HUES6 (cell line): ENCODE results near the gene ST6GALNAC4.

Experiments used
- H3K27ac ChIP-seq: 2 replicates; pipeline ENCODE4 v1.7.0; 2013; ENCODE audit warnings: low read depth, mild to moderate bottlenecking, low read length, inconsistent platforms
- H3K27me3 ChIP-seq: 2 replicates; pipeline ENCODE4 v1.6.1; 2013; ENCODE audit warnings: low read length; ENCODE audit not compliant: control insufficient read depth, insufficient read depth
- H3K36me3 ChIP-seq: 2 replicates; pipeline ENCODE4 v1.6.1; 2013; ENCODE audit warnings: low read length; ENCODE audit not compliant: control insufficient read depth, insufficient read depth
- H3K4me1 ChIP-seq: 2 replicates; pipeline ENCODE4 v1.6.1; 2013; ENCODE audit warnings: low read length; ENCODE audit not compliant: control insufficient read depth, insufficient read depth
- H3K4me3 ChIP-seq: 2 replicates; pipeline ENCODE4 v1.5.1; 2013; ENCODE audit warnings: low read depth, low read length
- H3K9ac ChIP-seq: one replicate; pipeline ENCODE4 v1.6.1; 2013; ENCODE audit warnings: mild to moderate bottlenecking, low read length
- H3K9me3 ChIP-seq: 2 replicates; pipeline ENCODE4 v1.6.1; 2013; ENCODE audit warnings: low read depth, low read length; ENCODE audit not compliant: control insufficient read depth, insufficient read depth

Gene ST6GALNAC4

GRCh38 chr9:127916720-127917581, at the start of gene ST6GALNAC4:
Gene ST6GALNAC4, minus strand, starts transcription at chr9:127917041. Its CDS starts 622 bp downstream, at chr9:127916419.
- Histone ChIP-seq H3K9me3 (no peaks in the 10 kb centered on the region), H3K9ac (peak within 1 kb of the TSS; percentile 40), H3K36me3 (peaks cover 8% of the 10 kb centered on the region), H3K27me3 (peaks cover 17% of the 10 kb centered on the region), H3K4me1 (peaks cover 19% of the 10 kb centered on the region), H3K27ac (no peak within 1 kb of the TSS), H3K4me3 (peak within 1 kb of the TSS; percentile 77)

GRCh38 chr9:127965953-127966352, 49.1 kb upstream of the ST6GALNAC4 start:
- peaks cover 64% of the 10 kb centered on the region for H3K4me1 ChIP-seq
- H3K27me3 ChIP-seq, result no peaks in the 10 kb centered on the region
- H3K4me3 ChIP-seq, result no peak overlapping the region
- H3K27ac ChIP-seq, result peak overlapping the region; percentile 64
- no peaks in the 10 kb centered on the region for H3K9me3 ChIP-seq
- H3K36me3 ChIP-seq, result no peaks in the 10 kb centered on the region
- H3K9ac ChIP-seq, result peak overlapping the region; percentile 47

GRCh38 chr9:127963359-127964064, 46.7 kb upstream of the ST6GALNAC4 start:
- H3K27me3 ChIP-seq, result no peaks in the 10 kb centered on the region
- no peak overlapping the region for H3K27ac ChIP-seq
- H3K9me3 ChIP-seq, result no peaks in the 10 kb centered on the region
- no peak overlapping the region for H3K9ac ChIP-seq
- H3K4me1 ChIP-seq, result peaks cover 57% of the 10 kb centered on the region
- H3K4me3 ChIP-seq, result no peak overlapping the region
- no peaks in the 10 kb centered on the region for H3K36me3 ChIP-seq

GRCh38 chr9:127963041-127963358, 46.2 kb upstream of the ST6GALNAC4 start:
- Histone ChIP-seq H3K36me3 (no peaks in the 10 kb centered on the region), H3K4me1 (peaks cover 51% of the 10 kb centered on the region), H3K27ac (no peak overlapping the region), H3K4me3 (no peak overlapping the region), H3K9me3 (no peaks in the 10 kb centered on the region), H3K9ac (no peak overlapping the region), H3K27me3 (no peaks in the 10 kb centered on the region)

GRCh38 chr9:127962278-127962677, 45.4 kb upstream of the ST6GALNAC4 start:
- Histone ChIP-seq H3K4me1 (peaks cover 47% of the 10 kb centered on the region), H3K27ac (no peak overlapping the region; the same call in 1 of the 2 replicates), H3K36me3 (no peaks in the 10 kb centered on the region), H3K27me3 (no peaks in the 10 kb centered on the region), H3K4me3 (no peak overlapping the region), H3K9me3 (no peaks in the 10 kb centered on the region), H3K9ac (no peak overlapping the region)

GRCh38 chr9:127961613-127962155, 44.8 kb upstream of the ST6GALNAC4 start:
- no peaks in the 10 kb centered on the region for H3K36me3 ChIP-seq
- H3K27ac ChIP-seq, result no peak overlapping the region
- H3K9me3 ChIP-seq, result no peaks in the 10 kb centered on the region
- H3K27me3 ChIP-seq, result no peaks in the 10 kb centered on the region
- no peak overlapping the region for H3K4me3 ChIP-seq
- no peak overlapping the region for H3K9ac ChIP-seq
- peaks cover 41% of the 10 kb centered on the region for H3K4me1 ChIP-seq

- H3K27me3 ChIP-seq, result no peaks in the 10 kb centered on the region
- H3K36me3 ChIP-seq, result no peaks in the 10 kb centered on the region
- H3K9ac ChIP-seq, result no peak overlapping the region
- H3K9me3 ChIP-seq, result no peaks in the 10 kb centered on the region
- H3K4me3 ChIP-seq, result no peak overlapping the region
- H3K4me1 ChIP-seq, result peaks cover 36% of the 10 kb centered on the region
- no peak overlapping the region for H3K27ac ChIP-seq
Observed at GRCh38 chr9:127961155-127961490, 44.3 kb upstream of the ST6GALNAC4 start.

- no peak overlapping the region for H3K4me3 ChIP-seq
- no peaks in the 10 kb centered on the region for H3K27me3 ChIP-seq
- H3K9ac ChIP-seq, result peak overlapping the region; percentile 25
- peak overlapping the region; percentile 51; the same call in 1 of the 2 replicates for H3K27ac ChIP-seq
- peaks cover 35% of the 10 kb centered on the region for H3K4me1 ChIP-seq
- no peaks in the 10 kb centered on the region for H3K36me3 ChIP-seq
- no peaks in the 10 kb centered on the region for H3K9me3 ChIP-seq
Observed at GRCh38 chr9:127960410-127961154, 43.7 kb upstream of the ST6GALNAC4 start.

GRCh38 chr9:127959841-127960409, 43.1 kb upstream of the ST6GALNAC4 start:
- peaks cover 34% of the 10 kb centered on the region for H3K4me1 ChIP-seq
- H3K27ac ChIP-seq, result peak overlapping the region; percentile 51; the same call in 1 of the 2 replicates
- no peak overlapping the region for H3K4me3 ChIP-seq
- no peaks in the 10 kb centered on the region for H3K36me3 ChIP-seq
- H3K9ac ChIP-seq, result no peak overlapping the region
- H3K27me3 ChIP-seq, result no peaks in the 10 kb centered on the region
- no peaks in the 10 kb centered on the region for H3K9me3 ChIP-seq

GRCh38 chr9:127959398-127959797, 42.6 kb upstream of the ST6GALNAC4 start:
- H3K27ac ChIP-seq, result no peak overlapping the region
- no peak overlapping the region for H3K9ac ChIP-seq
- no peaks in the 10 kb centered on the region for H3K27me3 ChIP-seq
- H3K9me3 ChIP-seq, result no peaks in the 10 kb centered on the region
- no peak overlapping the region for H3K4me3 ChIP-seq
- H3K4me1 ChIP-seq, result peaks cover 37% of the 10 kb centered on the region
- no peaks in the 10 kb centered on the region for H3K36me3 ChIP-seq
